MM.1S (cell line): ENCODE data around the gene SESTD1.

Experiments used
- DNase-seq: peaks from one replicate; pipeline ENCODE4 v3.0.0-alpha.2; 2015
- H2AFZ ChIP-seq: fragments of 300-600 bp; sonication (generic); 2 replicates; pipeline ENCODE4 v1.6.0; 2016; ENCODE audit warnings: antibody characterized with exemption, low read length
- H3F3A ChIP-seq: fragments of 300-600 bp; sonication (generic); 2 replicates; pipeline ENCODE4 v1.6.1; 2016; ENCODE audit warnings: mild to moderate bottlenecking, antibody characterized with exemption, low read length, moderate library complexity, mixed read lengths; ENCODE audit not compliant: insufficient read depth
- H3K27ac ChIP-seq: fragments of 300-600 bp; sonication (generic); 2 replicates; pipeline ENCODE4 v1.5.1; 2016; ENCODE audit warnings: mild to moderate bottlenecking, low read length
- H3K27me3 ChIP-seq: fragments of 300-600 bp; sonication (generic); replicated peaks from 2 replicates; pipeline ENCODE4 v1.6.0; 2016; ENCODE audit warnings: low read length; ENCODE audit not compliant: insufficient read depth
- H3K36me3 ChIP-seq: fragments of 300-600 bp; sonication (generic); replicated peaks from 2 replicates; pipeline ENCODE4 v1.6.1; 2016; ENCODE audit warnings: mild to moderate bottlenecking, low read length, mixed read lengths; ENCODE audit not compliant: insufficient read depth
- H3K4me1 ChIP-seq: fragments of 300-600 bp; sonication (generic); 2 replicates; pipeline ENCODE4 v1.6.1; 2016; ENCODE audit warnings: low read length, mixed read lengths
- H3K4me2 ChIP-seq: fragments of 300-600 bp; sonication (generic); 2 replicates; pipeline ENCODE4 v1.6.0; 2016; ENCODE audit warnings: low read depth, low read length
- H3K4me3 ChIP-seq: fragments of 300-600 bp; sonication (generic); 2 replicates; pipeline ENCODE4 v1.5.1; 2016; ENCODE audit warnings: low read length, mixed read lengths
- H3K79me2 ChIP-seq: fragments of 300-600 bp; sonication (generic); 2 replicates; pipeline ENCODE4 v1.6.1; 2016; ENCODE audit warnings: mixed run types, low read length, mixed read lengths
- H3K9ac ChIP-seq: fragments of 300-600 bp; sonication (generic); 2 replicates; pipeline ENCODE4 v1.6.1; 2016; ENCODE audit warnings: low read length, mixed read lengths
- H3K9me2 ChIP-seq: fragments of 300-600 bp; sonication (generic); replicated peaks from 2 replicates; pipeline ENCODE4 v1.6.1; 2016; ENCODE audit warnings: mild to moderate bottlenecking, low read length, mixed read lengths; ENCODE audit not compliant: insufficient read depth
- H3K9me3 ChIP-seq: fragments of 300-600 bp; sonication (generic); replicated peaks from 2 replicates; pipeline ENCODE4 v1.6.1; 2016; ENCODE audit warnings: mild to moderate bottlenecking, low read length, mixed read lengths; ENCODE audit not compliant: insufficient read depth
- H4K20me1 ChIP-seq: fragments of 300-600 bp; sonication (generic); 2 replicates; pipeline ENCODE4 v1.6.1; 2016; ENCODE audit warnings: mild to moderate bottlenecking, low read length, moderate library complexity, mixed read lengths; ENCODE audit not compliant: insufficient read depth
- EZH2 ChIP-seq: fragments of 300-600 bp; sonication (generic); optimal IDR thresholded peaks from 2 replicates; pipeline ENCODE3; 2017; ENCODE audit warnings: low read depth, mild to moderate bottlenecking, antibody characterized with exemption, low read length, mixed read lengths
- EZH2phosphoT487 ChIP-seq: fragments of 300-600 bp; sonication (generic); IDR thresholded peaks from 2 replicates; pipeline ENCODE4 v1.6.1; 2018; ENCODE audit warnings: antibody characterized with exemption, low read length
- TF ChIP-seq, protein P1 (sequence below): fragments of 300-600 bp; sonication (generic); IDR thresholded peaks from 2 replicates; pipeline ENCODE4 v1.5.1; 2016; ENCODE audit warnings: antibody characterized with exemption, low read length, mixed read lengths

The SESTD1 gene

GRCh38 chr2:179165356-179166000, 99.2 kb downstream of the SESTD1 start:
- no peak for TF ChIP-seq EZH2
- TF ChIP-seq EZH2phosphoT487 = no peak
- TF ChIP-seq, protein P1, sequence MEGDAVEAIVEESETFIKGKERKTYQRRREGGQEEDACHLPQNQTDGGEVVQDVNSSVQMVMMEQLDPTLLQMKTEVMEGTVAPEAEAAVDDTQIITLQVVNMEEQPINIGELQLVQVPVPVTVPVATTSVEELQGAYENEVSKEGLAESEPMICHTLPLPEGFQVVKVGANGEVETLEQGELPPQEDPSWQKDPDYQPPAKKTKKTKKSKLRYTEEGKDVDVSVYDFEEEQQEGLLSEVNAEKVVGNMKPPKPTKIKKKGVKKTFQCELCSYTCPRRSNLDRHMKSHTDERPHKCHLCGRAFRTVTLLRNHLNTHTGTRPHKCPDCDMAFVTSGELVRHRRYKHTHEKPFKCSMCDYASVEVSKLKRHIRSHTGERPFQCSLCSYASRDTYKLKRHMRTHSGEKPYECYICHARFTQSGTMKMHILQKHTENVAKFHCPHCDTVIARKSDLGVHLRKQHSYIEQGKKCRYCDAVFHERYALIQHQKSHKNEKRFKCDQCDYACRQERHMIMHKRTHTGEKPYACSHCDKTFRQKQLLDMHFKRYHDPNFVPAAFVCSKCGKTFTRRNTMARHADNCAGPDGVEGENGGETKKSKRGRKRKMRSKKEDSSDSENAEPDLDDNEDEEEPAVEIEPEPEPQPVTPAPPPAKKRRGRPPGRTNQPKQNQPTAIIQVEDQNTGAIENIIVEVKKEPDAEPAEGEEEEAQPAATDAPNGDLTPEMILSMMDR = no peak
- no peak overlapping the region for H3K4me3 ChIP-seq

GRCh38 chr2:179141206-179141605, 123.4 kb downstream of the SESTD1 start:
- Histone ChIP-seq H4K20me1 (no peaks in the 10 kb centered on the region), H3K4me2 (no peak overlapping the region), H3K27me3 (no peaks in the 10 kb centered on the region), H3K9me2 (no peaks in the 10 kb centered on the region), H3K9me3 (no peaks in the 10 kb centered on the region), H3K79me2 (no peaks in the 10 kb centered on the region), H3K4me1 (no peaks in the 10 kb centered on the region), H3K9ac (no peak overlapping the region), H2AFZ (no peak overlapping the region), H3K4me3 (no peak overlapping the region), H3K36me3 (no peaks in the 10 kb centered on the region; the same call in 1 of the 2 replicates), H3K27ac (no peak overlapping the region), H3F3A (no peaks in the 10 kb centered on the region)
- DNase-seq = no peak
- TF ChIP-seq EZH2 (no peak), EZH2phosphoT487 (no peak)
- TF ChIP-seq, protein P1 = no peak

More at GRCh38 chr2:179165356-179166000, 99.2 kb downstream of the SESTD1 start:
- Histone ChIP-seq H4K20me1 (no peaks in the 10 kb centered on the region), H3K27me3 (no peaks in the 10 kb centered on the region), H3K9me2 (no peaks in the 10 kb centered on the region), H3K4me2 (no peak overlapping the region), H3K36me3 (no peaks in the 10 kb centered on the region), H2AFZ (no peak overlapping the region), H3K9ac (no peak overlapping the region), H3K4me1 (no peaks in the 10 kb centered on the region), H3K27ac (no peak overlapping the region), H3F3A (no peaks in the 10 kb centered on the region), H3K9me3 (no peaks in the 10 kb centered on the region), H3K79me2 (no peaks in the 10 kb centered on the region)
- no peak for DNase-seq

DNA sequence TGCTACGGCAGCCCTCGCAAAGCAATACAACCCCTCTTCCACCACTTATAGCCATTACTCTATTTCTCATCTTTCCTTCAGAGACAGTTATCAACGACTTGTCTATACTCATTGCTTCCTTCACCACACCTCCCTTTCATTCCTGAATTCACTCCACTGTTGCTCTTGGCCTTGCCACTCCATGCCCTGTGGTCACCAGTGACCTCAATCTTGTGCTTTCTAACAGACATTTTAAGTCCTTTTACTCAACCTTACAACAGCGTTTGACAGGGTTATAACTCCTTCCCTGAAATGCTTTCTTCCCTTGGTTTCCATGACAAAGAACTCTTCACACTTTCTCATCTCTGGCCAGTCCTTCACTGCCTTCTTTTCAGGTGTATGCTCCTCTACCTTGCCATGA, 124.1 kb downstream of the SESTD1 start:
- Histone ChIP-seq H3K9me3 (no peaks in the 10 kb centered on the region), H3K4me1 (no peaks in the 10 kb centered on the region), H3F3A (no peaks in the 10 kb centered on the region), H2AFZ (no peak overlapping the region), H3K9ac (no peak overlapping the region), H3K27me3 (no peaks in the 10 kb centered on the region), H4K20me1 (no peaks in the 10 kb centered on the region), H3K27ac (no peak overlapping the region), H3K36me3 (no peaks in the 10 kb centered on the region; the same call in 1 of the 2 replicates), H3K4me3 (no peak overlapping the region), H3K79me2 (no peaks in the 10 kb centered on the region), H3K4me2 (no peak overlapping the region), H3K9me2 (no peaks in the 10 kb centered on the region)
- DNase-seq = no peak
- TF ChIP-seq EZH2phosphoT487 (no peak), EZH2 (no peak)
- TF ChIP-seq, protein P1 = no peak
